Thymus (tissue), 14 donors: Measurements from ENCODE around the gene PEPD. TPM values are rescaled to one million over a fixed set of nuclear protein-coding genes. Genes with fewer than 3 reads are reported as not detected.
"Not testable (repeated sequence)": the region's sequence is repeated elsewhere in the genome, so short reads cannot be mapped to it uniquely, and the experiment has no call there.

Experiments
- DNase-seq, 9 donors: peaks; one replicate each; pipeline ENCODE4 v3.0.0-alpha.2; 2013; ENCODE audit warnings: low spot score in 9 of 9, low read depth in 6 of 9, missing footprints in 1 of 9
- H3K27ac ChIP-seq, 2 donors: one replicate each; pipeline ENCODE4 v1.5.1; 2013; ENCODE audit warnings: control low read depth in 1 of 2, low read depth in 1 of 2, low read length in 1 of 2, mild to moderate bottlenecking in 1 of 2, moderate library complexity in 1 of 2
- H3K27me3 ChIP-seq, 2 donors: one replicate each; pipeline ENCODE4 v1.5.1; 2013; ENCODE audit warnings: low read length in 1 of 2; ENCODE audit not compliant: control insufficient read depth in 2 of 2, insufficient read depth in 1 of 2
- H3K36me3 ChIP-seq, 2 donors: one replicate each; pipeline ENCODE4 v1.5.1; 2013; ENCODE audit warnings: low read length in 1 of 2, mild to moderate bottlenecking in 1 of 2, moderate library complexity in 1 of 2; ENCODE audit not compliant: control insufficient read depth in 2 of 2, insufficient read depth in 2 of 2
- H3K4me1 ChIP-seq, 2 donors: one replicate each; pipeline ENCODE4 v1.5.1; 2013; ENCODE audit warnings: low read length in 2 of 2; ENCODE audit not compliant: control insufficient read depth in 2 of 2, insufficient read depth in 2 of 2
- H3K4me3 ChIP-seq, 2 donors: one replicate each; pipeline ENCODE4 v1.5.1; 2013; ENCODE audit warnings: low read length in 2 of 2, control low read depth in 1 of 2, mild to moderate bottlenecking in 1 of 2
- H3K9me3 ChIP-seq, 2 donors: one replicate each; pipeline ENCODE4 v1.5.1; 2013; ENCODE audit warnings: low read length in 1 of 2, mild to moderate bottlenecking in 1 of 2; ENCODE audit not compliant: control insufficient read depth in 2 of 2, insufficient read depth in 1 of 2
- WGBS: extraction: QIAGEN DNeasy Blood & Tissue Kit; methylation state at CpG from one replicate; pipeline ENCODE4 v1.1.7; 2013; 5-methylcytosine and 5-hydroxymethylcytosine counted together
- long read RNA-seq, 10 donors: transcript quantifications; one replicate each; lab custom pipeline, GENCODE V29; 2026
- polyA plus RNA-seq: library from polyadenylated mRNA; stranded (reverse); fragments of 200-250 nt; gene quantifications from one replicate; pipeline ENCODE4 v1.2.3, GENCODE V29; 2013
- total RNA-seq: library from RNA; stranded (reverse); fragments of 120-200 nt; gene quantifications from one replicate; pipeline ENCODE4 v1.2.4, GENCODE V29; 2013
- donor health status: healthy.

PEPD gene
- 24.7 TPM for total RNA-seq
- polyA plus RNA-seq: 42.4 TPM
- long read RNA-seq, donor 1, partial matches to known transcripts: 0 of 4 reads
- long read RNA-seq, donor 1, other reads (novel, unspliced or antisense): 0 of 4 reads
- long read RNA-seq, donor 2, transcript PEPD-201 (15 exons, 1,910 nt): major isoform, 27 of 42 reads
- long read RNA-seq, donor 2, partial matches to known transcripts: 14 of 42 reads
- long read RNA-seq, donor 2, other reads (novel, unspliced or antisense): 0 of 42 reads
- long read RNA-seq, donor 3, transcript PEPD-201 (15 exons, 1,910 nt): major isoform, 19 of 40 reads
- long read RNA-seq, donor 3, partial matches to known transcripts: 19 of 40 reads
- long read RNA-seq, donor 3, other reads (novel, unspliced or antisense): 0 of 40 reads
- long read RNA-seq, donor 4, transcript PEPD-201 (15 exons, 1,910 nt): major isoform, 8 of 17 reads
- long read RNA-seq, donor 4, partial matches to known transcripts: 8 of 17 reads
- long read RNA-seq, donor 4, other reads (novel, unspliced or antisense): 0 of 17 reads
- long read RNA-seq, donor 5, transcript PEPD-201 (15 exons, 1,910 nt): major isoform, 30 of 31 reads
- long read RNA-seq, donor 5, partial matches to known transcripts: 0 of 31 reads
- long read RNA-seq, donor 5, other reads (novel, unspliced or antisense): 0 of 31 reads
- long read RNA-seq, donor 6, transcript PEPD-201 (15 exons, 1,910 nt): major isoform, 8 of 8 reads
- long read RNA-seq, donor 6, partial matches to known transcripts: 0 of 8 reads
- long read RNA-seq, donor 6, other reads (novel, unspliced or antisense): 0 of 8 reads
- long read RNA-seq, donor 7, transcript PEPD-201 (15 exons, 1,910 nt): major isoform, 12 of 36 reads
- long read RNA-seq, donor 7, partial matches to known transcripts: 21 of 36 reads
- long read RNA-seq, donor 7, other reads (novel, unspliced or antisense): 0 of 36 reads
- long read RNA-seq, donor 8, transcript PEPD-201 (15 exons, 1,910 nt): major isoform, 8 of 8 reads
- long read RNA-seq, donor 8, partial matches to known transcripts: 0 of 8 reads
- long read RNA-seq, donor 8, other reads (novel, unspliced or antisense): 0 of 8 reads
- long read RNA-seq, donor 9, transcript PEPD-201 (15 exons, 1,910 nt): major isoform, 9 of 10 reads
- long read RNA-seq, donor 9, partial matches to known transcripts: 0 of 10 reads
- long read RNA-seq, donor 9, other reads (novel, unspliced or antisense): 0 of 10 reads
- long read RNA-seq, donor 10, transcript PEPD-201 (15 exons, 1,910 nt): major isoform, 9 of 11 reads
- long read RNA-seq, donor 10, partial matches to known transcripts: 0 of 11 reads
- long read RNA-seq, donor 10, other reads (novel, unspliced or antisense): 0 of 11 reads

- Histone ChIP-seq H3K27ac (no peak within 1 kb of the TSS), H3K4me3 (peak within 1 kb of the TSS; percentile 54 to 87)
These were observed at the start of gene PEPD for GRCh38 chr19:33521480-33522370. TSS of gene PEPD (minus strand) at chr19:33521791. CDS start at chr19:33521760, 31 bp downstream.

GRCh38 chr19:33569821-33570220 is 48.2 kb upstream of the PEPD start:
- WGBS: 62% methylated on average over 5 of the region's 5 CpGs
- no peaks in the 10 kb centered on the region for H3K27me3 ChIP-seq
- DNase-seq: no peak
- H3K36me3 ChIP-seq: no peaks in the 10 kb centered on the region
- peaks cover 0 to 3% of the 10 kb centered on the region in 2 donors for H3K9me3 ChIP-seq
- no peak overlapping the region for H3K27ac ChIP-seq
- H3K4me1 ChIP-seq: no peaks in the 10 kb centered on the region
- no peak overlapping the region for H3K4me3 ChIP-seq

More at GRCh38 chr19:33521480-33522370, at the start of gene PEPD:
- no peaks in the 10 kb centered on the region for H3K36me3 ChIP-seq
- 4% methylated on average over 69 of the region's 69 CpGs for WGBS
- H3K9me3 ChIP-seq: no peaks in the 10 kb centered on the region
- DNase-seq: peak; percentile 49 to 89 (median 81)
- peaks cover 6 to 10% of the 10 kb centered on the region in 2 donors for H3K4me1 ChIP-seq
- peaks cover 0 to 5% of the 10 kb centered on the region in 2 donors for H3K27me3 ChIP-seq

GRCh38 chr19:33568706-33569105 is 47.1 kb upstream of the PEPD start:
- WGBS: 93% methylated on average over 2 of the region's 2 CpGs
- no peak overlapping the region for H3K27ac ChIP-seq
- H3K27me3 ChIP-seq: no peaks in the 10 kb centered on the region
- no peaks in the 10 kb centered on the region for H3K4me1 ChIP-seq
- no peak overlapping the region for H3K4me3 ChIP-seq
- no peak for DNase-seq
- no peaks in the 10 kb centered on the region for H3K9me3 ChIP-seq
- H3K36me3 ChIP-seq: no peaks in the 10 kb centered on the region

GRCh38 chr19:33564836-33565338 is 43.3 kb upstream of the PEPD start:
- H3K4me3 ChIP-seq: no peak overlapping the region
- no peak overlapping the region for H3K27ac ChIP-seq
- no peak for DNase-seq
- H3K9me3 ChIP-seq: no peaks in the 10 kb centered on the region
- H3K36me3 ChIP-seq: no peaks in the 10 kb centered on the region
- H3K4me1 ChIP-seq: no peaks in the 10 kb centered on the region
- WGBS: 79% methylated on average over 6 of the region's 6 CpGs
- H3K27me3 ChIP-seq: no peaks in the 10 kb centered on the region

- 93% methylated on average over 7 of the region's 7 CpGs for WGBS
- Histone ChIP-seq H3K9me3 (no peaks in the 10 kb centered on the region), H3K27me3 (no peaks in the 10 kb centered on the region)
These were observed 41.0 kb upstream of the PEPD start for GRCh38 chr19:33562636-33563035.

GRCh38 chr19:33561666-33562065 is 40.1 kb upstream of the PEPD start:
- WGBS: 90% methylated on average over 5 of the region's 5 CpGs
- DNase-seq: not testable (repeated sequence)

More at GRCh38 chr19:33562636-33563035, 41.0 kb upstream of the PEPD start:
- Histone ChIP-seq H3K4me1 (no peaks in the 10 kb centered on the region), H3K27ac (no peak overlapping the region), H3K4me3 (no peak overlapping the region), H3K36me3 (no peaks in the 10 kb centered on the region)
- DNase-seq: no peak

GRCh38 chr19:33561261-33561660 is 39.7 kb upstream of the PEPD start:
- 86% methylated on average over 6 of the region's 6 CpGs for WGBS
- Histone ChIP-seq H3K9me3 (no peaks in the 10 kb centered on the region), H3K27me3 (no peaks in the 10 kb centered on the region), H3K4me1 (no peaks in the 10 kb centered on the region), H3K4me3 (no peak overlapping the region), H3K27ac (no peak overlapping the region), H3K36me3 (no peaks in the 10 kb centered on the region)
- DNase-seq: no peak

More at GRCh38 chr19:33561666-33562065, 40.1 kb upstream of the PEPD start:
- H3K36me3 ChIP-seq, H3K27me3 ChIP-seq, H3K27ac ChIP-seq, H3K9me3 ChIP-seq, H3K4me3 ChIP-seq, H3K4me1 ChIP-seq: not testable (repeated sequence)

GRCh38 chr19:33559996-33560395 is 38.4 kb upstream of the PEPD start:
- DNase-seq: no peak
- H3K27me3 ChIP-seq: no peaks in the 10 kb centered on the region
- no peak overlapping the region for H3K27ac ChIP-seq
- H3K4me3 ChIP-seq: no peak overlapping the region
- H3K36me3 ChIP-seq: no peaks in the 10 kb centered on the region
- WGBS: 94% methylated on average over 8 of the region's 8 CpGs
- no peaks in the 10 kb centered on the region for H3K9me3 ChIP-seq
- H3K4me1 ChIP-seq: no peaks in the 10 kb centered on the region
